Stomach smooth muscle (tissue), 2 donors: ENCODE measurements around the gene EFCAB11.

Experiments
- H3K27ac ChIP-seq: one replicate; pipeline ENCODE4 v1.7.0; 2013; ENCODE audit warnings: mild to moderate bottlenecking, low read length, inconsistent platforms
- H3K27me3 ChIP-seq, 2 donors: one replicate each; pipeline ENCODE4 v1.7.0; 2013; ENCODE audit warnings: low read length in 2 of 2; ENCODE audit not compliant: insufficient read depth in 2 of 2, control insufficient read depth in 1 of 2
- H3K36me3 ChIP-seq, 2 donors: one replicate each; pipeline ENCODE4 v1.7.0; 2013; ENCODE audit warnings: low read length in 2 of 2; ENCODE audit not compliant: control insufficient read depth in 2 of 2, insufficient read depth in 2 of 2
- H3K4me1 ChIP-seq: one replicate; pipeline ENCODE4 v1.7.0; 2013; ENCODE audit warnings: low read length; ENCODE audit not compliant: control insufficient read depth, insufficient read depth
- H3K4me3 ChIP-seq, 2 donors: one replicate each; pipeline ENCODE4 v1.7.0; 2013; ENCODE audit warnings: low read length in 2 of 2
- H3K9ac ChIP-seq, 2 donors: one replicate each; pipeline ENCODE4 v1.7.0; 2013; ENCODE audit warnings: low read length in 2 of 2, mild to moderate bottlenecking in 1 of 2
- H3K9me3 ChIP-seq, 2 donors: one replicate each; pipeline ENCODE4 v1.7.0; 2013; ENCODE audit warnings: low read length in 2 of 2; ENCODE audit not compliant: control insufficient read depth in 2 of 2
- donor health status: healthy.
- donor health status: Pancreatic carcinoma.

Gene EFCAB11

DNA sequence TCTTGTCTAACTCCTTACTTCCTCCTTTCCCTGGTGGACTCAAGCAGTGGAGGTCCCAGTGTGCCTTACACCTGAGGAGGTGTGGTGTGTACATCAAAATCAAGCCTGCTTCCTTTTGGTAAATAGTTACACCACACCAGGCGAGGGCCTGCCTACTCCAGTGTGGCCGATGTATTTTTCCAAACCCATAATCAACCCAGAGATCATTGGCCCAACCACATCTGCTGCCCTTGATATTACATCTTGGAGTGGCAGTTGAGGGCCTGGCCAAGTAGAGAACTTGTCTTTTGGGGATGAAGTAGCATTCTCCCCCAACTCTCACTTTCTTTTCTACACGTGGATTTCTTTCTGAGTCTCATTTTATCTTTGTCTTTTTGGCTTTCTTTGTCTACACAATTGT is 187.4 kb downstream of the EFCAB11 start:
- no peaks in the 10 kb centered on the region for H3K4me1 ChIP-seq
- H3K36me3 ChIP-seq: no peaks in the 10 kb centered on the region
- no peaks in the 10 kb centered on the region for H3K9me3 ChIP-seq
- no peak overlapping the region for H3K9ac ChIP-seq
- H3K27me3 ChIP-seq: no peaks in the 10 kb centered on the region
- no peak overlapping the region for H3K27ac ChIP-seq
- H3K4me3 ChIP-seq: no peak overlapping the region

DNA sequence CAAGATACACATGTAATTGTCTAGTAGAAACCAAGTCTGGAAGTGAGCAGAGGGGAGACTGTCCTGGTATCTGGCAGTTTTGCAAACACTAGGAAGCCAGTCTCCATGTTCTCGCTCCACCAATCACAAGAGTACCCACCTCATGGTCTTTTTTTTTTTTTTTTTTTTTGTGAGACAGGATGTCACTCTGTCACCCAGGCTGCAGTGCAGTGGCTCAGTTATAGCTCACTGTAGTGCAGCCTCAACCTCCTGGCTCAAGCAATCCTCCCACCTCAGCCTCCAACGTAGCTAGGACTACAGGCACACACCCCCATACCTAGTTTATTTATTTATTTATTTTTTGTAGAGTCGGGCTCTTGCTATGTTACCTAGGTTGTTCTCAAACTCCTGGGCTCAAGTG is 189.2 kb downstream of the EFCAB11 start:
- no peak overlapping the region for H3K4me3 ChIP-seq
- no peaks in the 10 kb centered on the region for H3K9me3 ChIP-seq
- no peak overlapping the region for H3K9ac ChIP-seq
- no peaks in the 10 kb centered on the region for H3K27me3 ChIP-seq
- no peak overlapping the region for H3K27ac ChIP-seq
- H3K4me1 ChIP-seq: no peaks in the 10 kb centered on the region
- H3K36me3 ChIP-seq: no peaks in the 10 kb centered on the region

DNA sequence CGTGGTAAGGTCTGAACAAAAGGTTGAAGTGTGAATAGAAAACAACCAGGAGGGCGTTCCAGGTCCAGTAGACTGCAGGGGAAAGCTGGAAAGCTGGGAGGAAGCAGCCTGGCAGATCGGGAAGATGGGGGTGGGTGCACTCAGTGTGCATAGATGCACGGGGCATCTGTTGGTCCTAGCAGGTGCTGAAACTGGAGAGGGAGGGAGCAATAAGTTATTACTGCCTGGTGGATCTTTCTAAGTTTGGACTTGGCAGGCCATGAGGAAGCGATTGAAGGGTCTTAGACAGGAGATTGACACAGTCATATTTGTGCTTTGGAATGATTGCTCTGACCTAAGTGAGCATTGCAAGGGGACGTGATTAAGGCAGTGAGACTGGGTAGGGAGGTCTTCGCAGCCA is 194.4 kb downstream of the EFCAB11 start:
- H3K27ac ChIP-seq: no peak overlapping the region
- no peak overlapping the region for H3K4me3 ChIP-seq
- no peaks in the 10 kb centered on the region for H3K4me1 ChIP-seq
- no peaks in the 10 kb centered on the region for H3K36me3 ChIP-seq
- no peaks in the 10 kb centered on the region for H3K9me3 ChIP-seq
- no peaks in the 10 kb centered on the region for H3K27me3 ChIP-seq
- H3K9ac ChIP-seq: no peak overlapping the region

DNA sequence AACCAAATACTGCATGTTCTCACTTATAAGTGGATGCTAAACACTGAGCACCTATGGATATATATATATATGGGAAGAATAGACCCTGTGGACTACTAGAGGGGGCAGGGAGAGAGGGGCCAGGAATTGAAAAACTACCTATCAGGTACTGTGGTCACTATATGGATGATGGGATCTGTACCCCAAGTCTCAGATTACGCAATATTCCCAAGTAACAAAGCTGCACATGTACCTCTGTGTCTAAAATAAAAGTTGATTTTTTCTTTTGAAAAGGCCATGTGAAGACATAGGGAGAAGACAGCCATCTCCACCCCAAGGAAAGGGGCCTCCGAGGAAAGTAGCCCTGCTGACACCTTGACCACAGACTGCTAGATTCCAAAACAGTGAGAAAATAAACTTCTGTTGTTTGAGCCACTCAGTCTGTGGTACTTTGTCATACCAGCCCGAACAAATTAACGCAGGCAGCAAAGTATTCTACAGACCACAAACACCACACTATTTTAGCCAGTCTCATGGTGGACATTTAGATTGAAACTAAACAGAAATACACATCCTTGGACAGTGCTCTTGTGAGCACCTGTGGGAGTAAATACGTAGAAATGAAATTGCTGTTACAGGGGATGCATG is 197.1 kb downstream of the EFCAB11 start:
- H3K9ac ChIP-seq: no peak overlapping the region
- no peak overlapping the region for H3K27ac ChIP-seq
- no peaks in the 10 kb centered on the region for H3K4me1 ChIP-seq
- no peak overlapping the region for H3K4me3 ChIP-seq
- H3K27me3 ChIP-seq: no peaks in the 10 kb centered on the region
- no peaks in the 10 kb centered on the region for H3K9me3 ChIP-seq
- H3K36me3 ChIP-seq: no peaks in the 10 kb centered on the region

DNA sequence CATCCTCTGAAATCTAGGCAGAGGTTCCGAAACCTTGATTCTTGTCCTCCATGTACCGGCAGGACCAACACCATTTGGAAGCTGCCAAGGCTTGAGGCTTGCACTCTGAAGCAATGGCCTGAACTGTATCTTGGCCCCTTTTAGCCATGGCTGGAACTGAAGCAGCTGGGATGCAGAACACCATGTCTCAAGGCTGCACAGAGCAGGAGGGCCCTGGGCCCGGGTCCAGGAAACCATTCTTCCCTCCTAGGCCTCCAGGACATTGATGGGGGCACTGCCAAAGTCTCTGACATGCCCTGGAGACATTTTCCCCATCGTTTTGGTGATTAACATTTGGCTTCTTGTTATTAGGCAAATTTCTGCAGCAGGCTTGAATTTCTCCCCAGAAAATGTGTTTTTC is 198.7 kb downstream of the EFCAB11 start:
- Histone ChIP-seq H3K36me3 (no peaks in the 10 kb centered on the region), H3K4me3 (no peak overlapping the region), H3K9me3 (no peaks in the 10 kb centered on the region), H3K27me3 (no peaks in the 10 kb centered on the region), H3K4me1 (no peaks in the 10 kb centered on the region), H3K27ac (no peak overlapping the region), H3K9ac (no peak overlapping the region)

DNA sequence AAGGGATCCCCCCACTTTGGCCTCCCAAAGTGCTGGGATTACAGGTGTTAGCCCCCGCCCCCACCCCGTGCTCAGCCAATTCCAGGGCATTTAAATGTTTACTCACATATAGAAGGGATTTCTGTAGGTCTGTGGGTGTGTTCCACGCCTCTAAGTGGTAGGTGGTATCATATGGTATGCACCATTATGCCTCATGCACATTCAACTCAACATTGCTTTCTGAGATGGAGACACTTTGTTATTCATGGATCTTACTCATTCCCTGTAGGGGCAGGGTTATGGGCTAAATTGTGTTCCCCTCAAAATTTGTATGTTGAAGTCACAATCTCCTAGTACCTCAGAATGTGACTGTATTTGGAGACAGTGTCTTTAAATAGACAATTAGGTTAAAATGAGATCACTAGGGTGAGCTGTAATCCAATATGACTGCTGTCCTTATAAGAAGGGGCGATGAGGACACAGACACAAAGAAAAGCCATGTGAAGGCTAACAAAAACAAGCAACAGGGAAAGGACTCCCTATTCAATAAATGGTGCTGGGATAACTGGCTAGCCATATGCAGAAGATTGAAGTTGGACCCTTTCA is 200.6 kb downstream of the EFCAB11 start:
- Histone ChIP-seq H3K4me1 (peaks cover 2% of the 10 kb centered on the region), H3K36me3 (no peaks in the 10 kb centered on the region), H3K27ac (no peak overlapping the region), H3K27me3 (no peaks in the 10 kb centered on the region), H3K9ac (no peak overlapping the region), H3K9me3 (no peaks in the 10 kb centered on the region), H3K4me3 (no peak overlapping the region)

DNA sequence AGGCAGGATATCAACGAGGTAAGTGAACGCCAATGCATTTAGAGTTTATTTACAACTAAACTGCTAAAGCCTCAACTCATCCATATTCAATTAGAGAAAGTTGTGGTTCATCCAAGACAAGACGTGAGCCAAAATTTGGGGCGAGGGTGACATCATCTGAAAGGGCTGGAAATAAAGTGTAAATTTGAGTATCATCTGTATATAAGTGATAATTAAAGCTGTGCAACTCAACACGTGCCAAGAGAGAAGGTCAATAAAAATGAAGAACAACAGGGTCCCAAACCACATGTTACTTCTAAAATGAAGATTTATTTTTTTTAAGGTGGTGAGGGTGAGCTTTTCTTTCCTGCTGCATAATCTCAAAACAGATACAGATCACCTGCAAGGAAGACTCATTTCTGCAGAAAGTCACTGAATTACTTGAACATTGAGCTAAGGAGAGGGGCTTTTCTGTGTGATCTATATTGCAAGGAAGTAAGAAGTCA is 203.6 kb downstream of the EFCAB11 start:
- Histone ChIP-seq H3K27ac (no peak overlapping the region), H3K9me3 (peaks cover 0 to 2% of the 10 kb centered on the region in 2 donors), H3K4me1 (peaks cover 2% of the 10 kb centered on the region), H3K9ac (no peak overlapping the region), H3K4me3 (no peak overlapping the region), H3K27me3 (no peaks in the 10 kb centered on the region), H3K36me3 (no peaks in the 10 kb centered on the region)

DNA sequence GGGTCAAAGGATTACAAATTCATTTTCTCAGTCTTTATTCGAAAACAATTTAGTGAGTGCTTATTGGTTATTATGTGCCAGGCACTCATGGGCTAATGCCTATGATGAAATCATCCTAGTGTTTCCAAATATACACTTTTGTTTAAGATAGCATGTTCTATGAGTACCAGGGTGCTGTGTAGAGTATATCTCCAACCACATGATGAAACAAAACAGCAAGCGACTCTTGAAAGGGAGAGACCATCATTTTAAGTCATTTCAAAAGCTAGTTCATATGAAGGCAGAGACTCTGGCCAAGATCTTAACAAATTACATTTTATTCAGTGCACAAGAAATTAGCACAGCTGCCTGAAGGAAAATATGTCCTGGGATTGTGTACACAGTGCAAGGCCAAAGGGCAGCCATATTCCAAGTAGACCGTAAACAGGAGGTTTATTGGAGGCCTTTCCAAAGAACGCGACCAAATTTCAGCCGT is 204.2 kb downstream of the EFCAB11 start:
- H3K27ac ChIP-seq: no peak overlapping the region
- peaks cover 0 to 2% of the 10 kb centered on the region in 2 donors for H3K9me3 ChIP-seq
- H3K4me1 ChIP-seq: peaks cover 2% of the 10 kb centered on the region
- no peak overlapping the region for H3K4me3 ChIP-seq
- no peak overlapping the region for H3K9ac ChIP-seq
- no peaks in the 10 kb centered on the region for H3K27me3 ChIP-seq
- H3K36me3 ChIP-seq: no peaks in the 10 kb centered on the region

DNA sequence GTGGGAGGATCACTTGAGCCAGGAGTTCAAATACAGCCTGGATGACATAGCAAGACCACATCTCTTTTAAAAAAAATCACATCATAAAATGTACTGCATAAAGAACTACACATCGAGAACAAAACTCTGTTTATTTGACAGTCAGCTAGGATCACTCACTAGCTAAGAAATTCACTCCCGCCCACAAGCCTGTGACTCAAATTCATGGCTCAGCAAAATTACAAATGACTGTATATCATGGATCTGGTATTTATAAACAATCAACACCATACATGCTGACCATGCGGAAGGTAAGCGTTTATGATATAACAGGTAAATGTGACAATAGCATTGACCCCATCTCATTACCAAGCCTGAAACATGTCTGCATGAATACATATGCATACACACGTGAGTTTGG is 206.5 kb downstream of the EFCAB11 start:
- Histone ChIP-seq H3K4me1 (peaks cover 2% of the 10 kb centered on the region), H3K4me3 (no peak overlapping the region), H3K9me3 (peaks cover 0 to 2% of the 10 kb centered on the region in 2 donors), H3K36me3 (no peaks in the 10 kb centered on the region), H3K9ac (no peak overlapping the region), H3K27ac (no peak overlapping the region), H3K27me3 (no peaks in the 10 kb centered on the region)

DNA sequence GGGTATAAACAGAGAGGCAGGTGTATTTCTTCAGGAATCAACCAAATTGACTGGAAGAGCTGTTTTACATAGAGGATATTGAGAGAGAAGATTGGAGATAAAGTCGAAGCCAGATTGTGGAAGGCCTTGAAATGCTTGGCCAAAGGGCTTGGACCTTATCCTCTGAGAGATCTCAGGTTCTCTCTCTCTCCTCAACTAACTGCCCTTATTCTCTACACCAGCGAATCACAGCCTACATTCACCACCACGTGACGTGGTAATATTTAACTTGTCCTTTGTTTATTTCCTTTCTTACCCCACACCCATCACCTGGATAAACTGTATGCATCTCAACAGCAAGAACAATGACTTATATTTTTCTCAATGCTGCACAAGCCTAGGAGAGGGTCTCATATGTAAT is 207.4 kb downstream of the EFCAB11 start:
- H3K9ac ChIP-seq: no peak overlapping the region
- no peaks in the 10 kb centered on the region for H3K27me3 ChIP-seq
- H3K4me3 ChIP-seq: no peak overlapping the region
- H3K9me3 ChIP-seq: peaks cover 0 to 2% of the 10 kb centered on the region in 2 donors
- no peak overlapping the region for H3K27ac ChIP-seq
- peaks cover 2% of the 10 kb centered on the region for H3K4me1 ChIP-seq
- no peaks in the 10 kb centered on the region for H3K36me3 ChIP-seq

DNA sequence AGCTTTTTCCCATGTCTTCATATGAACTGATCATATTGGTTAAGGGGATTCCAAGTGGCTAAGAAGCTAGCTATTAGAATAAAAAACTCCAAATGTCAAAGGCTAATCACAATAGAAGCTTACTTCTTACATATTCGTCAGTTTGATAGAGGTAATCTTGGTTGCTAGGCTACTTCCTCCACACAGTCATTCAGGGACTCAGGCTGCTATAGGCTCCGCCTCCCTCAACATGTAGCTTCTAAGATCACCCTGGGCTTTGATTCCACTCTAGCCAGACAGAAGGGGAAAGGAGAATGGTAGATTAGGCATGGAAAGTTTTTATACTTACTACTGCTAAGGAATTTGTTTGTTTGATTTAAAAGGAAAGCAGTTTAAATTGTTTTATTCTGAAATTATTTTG is 207.9 kb downstream of the EFCAB11 start:
- Histone ChIP-seq H3K9me3 (peaks cover 0 to 2% of the 10 kb centered on the region in 2 donors), H3K4me1 (peaks cover 2% of the 10 kb centered on the region), H3K27me3 (no peaks in the 10 kb centered on the region), H3K27ac (no peak overlapping the region), H3K9ac (no peak overlapping the region), H3K4me3 (no peak overlapping the region), H3K36me3 (no peaks in the 10 kb centered on the region)
